Measurements from ENCODE around the gene SLC10A7.

The SLC10A7 gene

GRCh38 chr4:146382194-146382593 lies 139.5 kb downstream of the SLC10A7 start:
- TF ChIP-seq CTCF (IDR thresholded peaks at IDR 0.05; ENCODE audit: low read depth, low read length, missing control alignments) = no peak
- no peak for DNase-seq (ENCODE audit: extremely low read depth, low read depth)

GRCh38 chr4:146381263-146381872 lies 140.4 kb downstream of the SLC10A7 start:
- no peak for TF ChIP-seq CTCF (IDR thresholded peaks at IDR 0.05; ENCODE audit: low read depth, low read length, missing control alignments)
- H3K4me3 ChIP-seq (replicated peaks; ENCODE audit: low read depth, low read length) = no peak overlapping the region
- DNase-seq (ENCODE audit: extremely low read depth, low read depth) = no peak

More at GRCh38 chr4:146382194-146382593, 139.5 kb downstream of the SLC10A7 start:
- H3K4me3 ChIP-seq (replicated peaks; ENCODE audit: low read depth, low read length) = no peak overlapping the region

GRCh38 chr4:146379744-146380143 lies 142.0 kb downstream of the SLC10A7 start:
- DNase-seq (ENCODE audit: extremely low read depth, low read depth) = no peak
- no peak overlapping the region for H3K4me3 ChIP-seq (replicated peaks; ENCODE audit: low read depth, low read length)
- no peak for TF ChIP-seq CTCF (IDR thresholded peaks at IDR 0.05; ENCODE audit: low read depth, low read length, missing control alignments)

- no peak overlapping the region for H3K4me3 ChIP-seq (replicated peaks; ENCODE audit: low read depth, low read length)
- TF ChIP-seq CTCF (IDR thresholded peaks at IDR 0.05; ENCODE audit: low read depth, low read length, missing control alignments) = no peak
- DNase-seq (ENCODE audit: extremely low read depth, low read depth) = no peak
Measured at GRCh38 chr4:146371812-146372211, 149.9 kb downstream of the SLC10A7 start.

- H3K4me3 ChIP-seq (replicated peaks; ENCODE audit: low read depth, low read length) = no peak overlapping the region
- DNase-seq (ENCODE audit: extremely low read depth, low read depth) = no peak
- no peak for TF ChIP-seq CTCF (IDR thresholded peaks at IDR 0.05; ENCODE audit: low read depth, low read length, missing control alignments)
Measured at GRCh38 chr4:146370841-146371240, 150.9 kb downstream of the SLC10A7 start.

GRCh38 chr4:146369446-146369845 lies 152.3 kb downstream of the SLC10A7 start:
- H3K4me3 ChIP-seq (replicated peaks; ENCODE audit: low read depth, low read length) = no peak overlapping the region
- no peak for DNase-seq (ENCODE audit: extremely low read depth, low read depth)
- no peak for TF ChIP-seq CTCF (IDR thresholded peaks at IDR 0.05; ENCODE audit: low read depth, low read length, missing control alignments)

- no peak for TF ChIP-seq CTCF (IDR thresholded peaks at IDR 0.05; ENCODE audit: low read depth, low read length, missing control alignments)
- no peak overlapping the region for H3K4me3 ChIP-seq (replicated peaks; ENCODE audit: low read depth, low read length)
- no peak for DNase-seq (ENCODE audit: extremely low read depth, low read depth)
Measured at GRCh38 chr4:146368209-146368608, 153.5 kb downstream of the SLC10A7 start.

Data from HFF-Myc (cell line).